Neuronal stem cell (in vitro differentiated cells): ENCODE results near the gene ARFGAP3.

ENCODE experiments used
- DNase-seq: peaks from one replicate; pipeline ENCODE4 v3.0.0-alpha.2; 2013; ENCODE audit warnings: low spot score
- H2AFZ ChIP-seq: one replicate; pipeline ENCODE4 v1.6.1; 2013; ENCODE audit warnings: mild to moderate bottlenecking, low read length, inconsistent platforms
- H2AK5ac ChIP-seq: 2 replicates; pipeline ENCODE4 v1.6.1; 2013; ENCODE audit warnings: low read depth, mild to moderate bottlenecking, inconsistent platforms, low read length, moderate library complexity, mixed read lengths
- H2BK120ac ChIP-seq: 2 replicates; pipeline ENCODE4 v1.6.1; 2013; ENCODE audit warnings: low read depth, mild to moderate bottlenecking, inconsistent platforms, low read length, moderate library complexity, mixed read lengths
- H2BK12ac ChIP-seq: one replicate; pipeline ENCODE4 v1.6.1; 2013; ENCODE audit warnings: low read length, inconsistent platforms
- H2BK15ac ChIP-seq: 2 replicates; pipeline ENCODE4 v1.6.1; 2013; ENCODE audit warnings: mild to moderate bottlenecking, low read length, inconsistent platforms, mixed read lengths
- H2BK5ac ChIP-seq: one replicate; pipeline ENCODE4 v1.6.1; 2013; ENCODE audit warnings: inconsistent platforms, mild to moderate bottlenecking, low read length, moderate library complexity
- H3K14ac ChIP-seq: one replicate; pipeline ENCODE4 v1.6.1; 2013; ENCODE audit warnings: low read length, inconsistent platforms
- H3K18ac ChIP-seq: 2 replicates; pipeline ENCODE4 v1.6.1; 2013; ENCODE audit warnings: low read length, inconsistent platforms
- H3K23ac ChIP-seq: 2 replicates; pipeline ENCODE4 v1.6.1; 2013; ENCODE audit warnings: low read depth, mild to moderate bottlenecking, mixed read lengths, low read length, inconsistent platforms; ENCODE audit not compliant: poor library complexity
- H3K27ac ChIP-seq: replicated peaks from 3 replicates; pipeline ENCODE4 v1.5.1; 2013; ENCODE audit warnings: low read length, inconsistent platforms
- H3K27me3 ChIP-seq, 3 experiments: 2 replicates each; pipeline ENCODE4 v1.6.1; 2013; ENCODE audit warnings: low read length in 3 of 3, mild to moderate bottlenecking in 2 of 3, inconsistent platforms in 1 of 3, low read depth in 1 of 3, mixed read lengths in 1 of 3, moderate library complexity in 1 of 3; ENCODE audit not compliant: control insufficient read depth in 3 of 3, insufficient read depth in 3 of 3
- H3K36me3 ChIP-seq, 2 donors: replicated peaks in 1 of 2; 2 replicates each; pipeline ENCODE4 v1.6.1; 2013; ENCODE audit warnings: low read length in 2 of 2; ENCODE audit not compliant: control insufficient read depth in 2 of 2, insufficient read depth in 2 of 2
- H3K4ac ChIP-seq: 2 replicates; pipeline ENCODE4 v1.6.1; 2013; ENCODE audit warnings: inconsistent platforms, mild to moderate bottlenecking, low read length, moderate library complexity
- H3K4me1 ChIP-seq, 2 donors: 1 replicate in 1 of 2; 2 replicates in 1 of 2; pipeline ENCODE4 v1.6.1; 2013; ENCODE audit warnings: low read length in 2 of 2, low read depth in 1 of 2; ENCODE audit not compliant: control insufficient read depth in 2 of 2, insufficient read depth in 1 of 2
- H3K4me2 ChIP-seq: one replicate; pipeline ENCODE4 v1.6.1; 2013; ENCODE audit warnings: mild to moderate bottlenecking, low read length, inconsistent platforms; ENCODE audit not compliant: insufficient read depth, poor library complexity, severe bottlenecking
- H3K4me3 ChIP-seq, 2 donors: 2 replicates each; pipeline ENCODE4 v1.5.1; 2013; ENCODE audit warnings: low read length in 2 of 2, mild to moderate bottlenecking in 2 of 2, inconsistent platforms in 1 of 2, moderate library complexity in 1 of 2
- H3K79me1 ChIP-seq: one replicate; pipeline ENCODE4 v1.6.1; 2013; ENCODE audit warnings: low read depth, mild to moderate bottlenecking, inconsistent platforms, low read length, moderate library complexity
- H3K9ac ChIP-seq: one replicate; pipeline ENCODE4 v1.6.1; 2013; ENCODE audit warnings: mild to moderate bottlenecking, low read depth, low read length, inconsistent platforms; ENCODE audit not compliant: poor library complexity
- H3K9me3 ChIP-seq, 2 donors: replicated peaks in 1 of 2; 2 replicates each; pipeline versions ENCODE3 to v1.6.1; 2013; ENCODE audit warnings: low read length in 2 of 2, mild to moderate bottlenecking in 2 of 2, inconsistent platforms in 1 of 2, low read depth in 1 of 2, mixed read lengths in 1 of 2, moderate library complexity in 1 of 2; ENCODE audit not compliant: control insufficient read depth in 2 of 2, insufficient read depth in 1 of 2
- H4K8ac ChIP-seq: one replicate; pipeline ENCODE4 v1.6.1; 2013; ENCODE audit warnings: low read depth, mild to moderate bottlenecking, inconsistent platforms, low read length, moderate library complexity
- H4K91ac ChIP-seq: one replicate; pipeline ENCODE4 v1.6.1; 2013; ENCODE audit warnings: low read length, low read depth, mild to moderate bottlenecking, inconsistent platforms; ENCODE audit not compliant: poor library complexity
- WGBS, 2 donors: extraction: QIAGEN DNeasy Blood & Tissue Kit; methylation state at CpG; one replicate each; pipeline ENCODE4 v1.1.7; 2013; ENCODE audit warnings: missing lambda C conversion rate in 2 of 2, mixed read lengths in 1 of 2; ENCODE audit not compliant: insufficient read length in 2 of 2, insufficient replicate concordance in 1 of 2; ENCODE audit errors: extremely low coverage in 2 of 2; 5-methylcytosine and 5-hydroxymethylcytosine counted together

The ARFGAP3 gene

GRCh38 chr22:42868751-42869251 lies 11.7 kb upstream of the ARFGAP3 start:
- H2BK12ac ChIP-seq, result no peak overlapping the region
- no peaks in the 10 kb centered on the region for H3K4me1 ChIP-seq
- no peak overlapping the region for H3K4me2 ChIP-seq
- H3K27ac ChIP-seq, result no peak overlapping the region
- H3K9ac ChIP-seq, result peak overlapping the region; percentile 50
- no peak overlapping the region for H2BK15ac ChIP-seq
- no peaks in the 10 kb centered on the region for H3K27me3 ChIP-seq
- no peak overlapping the region for H4K8ac ChIP-seq
- no CpG with 5 or more reads among the region's 16 CpGs for WGBS, 2 donors
- no peak overlapping the region for H2AK5ac ChIP-seq
- no peak for DNase-seq
- H3K14ac ChIP-seq, result no peak overlapping the region
- no peak overlapping the region for H2BK120ac ChIP-seq
- peak overlapping the region; percentile 48 for H3K18ac ChIP-seq
- H3K4me3 ChIP-seq, result no peak overlapping the region
- no peak overlapping the region for H4K91ac ChIP-seq
- no peak overlapping the region for H3K4ac ChIP-seq
- H3K23ac ChIP-seq, result peak overlapping the region; percentile 89
- no peak overlapping the region for H2AFZ ChIP-seq
- no peak overlapping the region for H2BK5ac ChIP-seq
- H3K36me3 ChIP-seq, result peaks cover 24 to 53% of the 10 kb centered on the region in 2 donors
- H3K79me1 ChIP-seq, result peaks cover 4% of the 10 kb centered on the region
- H3K9me3 ChIP-seq, result peaks cover 0 to 2% of the 10 kb centered on the region in 2 donors

GRCh38 chr22:42866100-42866499 lies 9.0 kb upstream of the ARFGAP3 start:
- Histone ChIP-seq H3K79me1 (peaks cover 2% of the 10 kb centered on the region), H3K4me2 (no peak overlapping the region), H2BK120ac (no peak overlapping the region), H2BK12ac (no peak overlapping the region), H2AFZ (no peak overlapping the region), H3K4me1 (no peaks in the 10 kb centered on the region), H3K27me3 (no peaks in the 10 kb centered on the region), H3K4me3 (no peak overlapping the region), H3K4ac (no peak overlapping the region), H3K14ac (no peak overlapping the region), H4K8ac (no peak overlapping the region), H2AK5ac (no peak overlapping the region), H3K23ac (no peak overlapping the region), H3K18ac (no peak overlapping the region), H4K91ac (no peak overlapping the region), H3K9me3 (no peaks in the 10 kb centered on the region), H2BK5ac (no peak overlapping the region), H2BK15ac (peak overlapping the region; percentile 3), H3K9ac (no peak overlapping the region), H3K36me3 (peaks cover 5 to 26% of the 10 kb centered on the region in 2 donors), H3K27ac (no peak overlapping the region)
- WGBS, 2 donors, result no CpG with 5 or more reads among the region's 7 CpGs
- DNase-seq, result no peak

GRCh38 chr22:42865536-42865935 lies 8.5 kb upstream of the ARFGAP3 start:
- Histone ChIP-seq H3K14ac (no peak overlapping the region), H3K27ac (no peak overlapping the region), H3K4ac (no peak overlapping the region), H4K8ac (no peak overlapping the region), H3K27me3 (no peaks in the 10 kb centered on the region), H2BK12ac (no peak overlapping the region), H3K9me3 (no peaks in the 10 kb centered on the region), H3K9ac (no peak overlapping the region), H3K4me1 (no peaks in the 10 kb centered on the region), H3K18ac (no peak overlapping the region), H3K79me1 (peaks cover 2% of the 10 kb centered on the region), H2AFZ (no peak overlapping the region), H3K23ac (no peak overlapping the region), H3K4me3 (no peak overlapping the region), H2BK5ac (no peak overlapping the region), H3K36me3 (peaks cover under 1 to 21% of the 10 kb centered on the region in 2 donors), H2BK120ac (no peak overlapping the region), H2BK15ac (no peak overlapping the region), H3K4me2 (no peak overlapping the region), H4K91ac (no peak overlapping the region), H2AK5ac (no peak overlapping the region)
- no peak for DNase-seq
- no CpG with 5 or more reads among the region's 8 CpGs for WGBS, 2 donors

- Histone ChIP-seq H2BK5ac (no peak overlapping the region), H3K9me3 (no peaks in the 10 kb centered on the region), H2BK120ac (no peak overlapping the region), H3K23ac (no peak overlapping the region), H2BK15ac (no peak overlapping the region), H3K9ac (no peak overlapping the region), H3K14ac (no peak overlapping the region), H4K91ac (no peak overlapping the region), H3K4me2 (no peak overlapping the region), H3K18ac (no peak overlapping the region), H3K27me3 (no peaks in the 10 kb centered on the region), H3K27ac (no peak overlapping the region), H2AFZ (no peak overlapping the region), H3K79me1 (no peaks in the 10 kb centered on the region), H2BK12ac (no peak overlapping the region), H4K8ac (no peak overlapping the region), H3K36me3 (peaks cover 0 to 1% of the 10 kb centered on the region in 2 donors), H3K4ac (no peak overlapping the region), H3K4me1 (no peaks in the 10 kb centered on the region), H2AK5ac (no peak overlapping the region), H3K4me3 (no peak overlapping the region)
- DNase-seq, result no peak
- WGBS, 2 donors, result no CpG with 5 or more reads among the region's 4 CpGs
These were observed 6.4 kb upstream of the ARFGAP3 start for GRCh38 chr22:42863349-42863961.
